Heart right ventricle (tissue), 16 donors: Measurements from ENCODE around the gene MPC1. TPM values are rescaled to one million over a fixed set of nuclear protein-coding genes. Genes with fewer than 3 reads are reported as not detected.

ENCODE experiments used
- ATAC-seq, 8 donors: fragments of 200-7000 bp; cut with Tn5 transposase; one replicate each; pipeline ENCODE4 v1.9.1; 2020; ENCODE audit warnings: mild to moderate bottlenecking in 8 of 8, moderate library complexity in 8 of 8, moderate number of reproducible peaks in 1 of 8
- DNase-seq, 2 donors: peaks; one replicate each; pipeline ENCODE4 v3.0.0-alpha.2; 2020
- H3K27ac ChIP-seq, 10 donors: fragments of 200-600 bp; sonication (generic) in 2 of 10; one replicate each; pipeline versions ENCODE4 v1.5.0 to v1.8.0; 2020 to 2022; ENCODE audit warnings: mild to moderate bottlenecking in 3 of 10
- H3K27me3 ChIP-seq, 7 donors: fragments of 200-600 bp; one replicate each; pipeline ENCODE4 v1.8.0; 2021 to 2022; ENCODE audit warnings: mild to moderate bottlenecking in 2 of 7
- H3K36me3 ChIP-seq, 9 donors: fragments of 200-600 bp; sonication (generic) in 1 of 9; one replicate each; pipeline versions ENCODE4 v1.5.0 to v1.8.0; 2020 to 2022; ENCODE audit warnings: mild to moderate bottlenecking in 2 of 9
- H3K4me1 ChIP-seq, 9 donors: fragments of 200-600 bp; sonication (generic) in 1 of 9; one replicate each; pipeline versions ENCODE4 v1.5.0 to v1.8.0; 2020 to 2022; ENCODE audit warnings: mild to moderate bottlenecking in 4 of 9
- H3K4me3 ChIP-seq, 10 donors: fragments of 200-600 bp; sonication (generic) in 2 of 10; one replicate each; pipeline versions ENCODE4 v1.5.0 to v1.8.0; 2020 to 2022; ENCODE audit warnings: mild to moderate bottlenecking in 7 of 10, moderate library complexity in 2 of 10
- H3K9me3 ChIP-seq, 11 donors: fragments of 200-600 bp in 10 of 11; sonication (generic) in 2 of 11; one replicate each; pipeline versions ENCODE4 v1.5.0 to v1.8.0; 2013 to 2022; ENCODE audit warnings: mild to moderate bottlenecking in 2 of 11, control low read depth in 1 of 11, moderate library complexity in 1 of 11
- WGBS, 2 donors: extraction: QIAGEN DNeasy Blood & Tissue Kit; methylation state at CpG; one replicate each; pipeline ENCODE4 v1.1.7; 2013; ENCODE audit warnings: inconsistent platforms in 1 of 2; 5-methylcytosine and 5-hydroxymethylcytosine counted together
- intact Hi-C, 10 donors: fragments of 100-400 bp; cut with DNase I; formaldehyde crosslinking; loops; one replicate each; pipeline versions ENCODE4 v1.11.1 to v1.14.2; 2022
- polyA plus RNA-seq, 2 donors: library from polyadenylated mRNA; stranded (reverse); fragments of 200-250 nt; gene quantifications; one replicate each; pipeline ENCODE4 v1.2.3, GENCODE V29; 2013
- total RNA-seq, 10 donors: library from RNA; stranded (reverse); fragmentation: NEBNext Ultra II Directional in 3 of 10; extraction: Animal tissue kit (Norgen Biotek cat#: 25700) in 3 of 10; gene quantifications; one replicate each; pipeline versions ENCODE4 v1.2.1 to v1.2.4, GENCODE V29; 2021 to 2023
- TF ChIP-seq, protein P1 (sequence below), 9 donors: fragments of 200-600 bp; sonication (generic) in 2 of 9; IDR thresholded peaks; one replicate each; pipeline versions ENCODE4 v1.5.0 to v1.8.0; 2021 to 2022; ENCODE audit warnings: antibody characterized with exemption in 9 of 9, mild to moderate bottlenecking in 5 of 9, moderate library complexity in 1 of 9
- donor health status: Arrhythmogenic right ventricular cardiomyopathy.
- donor health status: ischemic (EF 13 %, LVEDD 7.1; RV severe dilation, severe dysfunction).
- donor health status: healthy with polysubstance abuse.
- donor health status: DM: no; HTN: yes; CAD: no.
- donor health status: DM: no; HTN: no; CAD: no.
- donor health status: ischemic (EF 25% LVEDD 6.9; RV normal size, moderate dysfunction).
- donor health status: ischemic (EF 25% LVEDD 5.7; RV mildly dilated, moderate dysfunction).
- donor health status: healthy.
- donor health status: DM: yes; HTN: yes; CAD: no.
- donor health status: Ischemic cardiomyopathy.
- donor health status: ischemic (EF 35%, LVEDD 5.7; RV mildly dilated, moderate dysfunction).
- donor health status: nonischemic (EF 11% LVEDD 7.7; RV severe dilation, severe dysfunction).
- donor health status: DM: yes; HTN: yes; CAD: no.
- donor health status: PGD.
- donor health status: ischemic (EF 29% LVEDD 5.4; RV normal size, mild dysfunction).
- donor health status: nonischemic (EF 23%, LVEDD 6.1; RV moderate dilation, normal function).

The MPC1 gene
- total and polyA plus RNA-seq, 12 donors = 276 to 736 (median 555) TPM

DNA sequence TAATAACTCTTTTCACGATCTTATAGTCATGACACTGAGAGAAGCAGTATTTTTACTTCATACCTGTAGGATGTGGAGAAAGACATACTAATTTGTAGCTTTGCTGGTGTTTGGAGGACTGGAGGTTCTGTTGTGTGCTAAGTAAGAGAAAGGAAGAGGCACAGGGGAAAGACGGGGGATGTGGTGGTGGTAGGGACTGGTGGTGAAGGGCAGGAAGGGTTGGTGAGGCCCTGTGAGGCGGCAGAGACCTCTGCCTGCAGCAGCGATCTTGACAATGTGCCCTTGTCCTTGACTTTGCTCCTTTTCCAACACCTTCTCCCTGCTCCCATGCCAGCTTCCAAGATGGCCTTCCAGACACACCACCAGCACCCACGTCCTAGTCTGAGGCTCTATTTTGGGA lies 32.6 kb upstream of the MPC1 start:
- Histone ChIP-seq H3K27ac (peak overlapping the region in 1 of 10 donors; percentile 56), H3K36me3 (peaks cover 4 to 85% (median 27%) of the 10 kb centered on the region in 9 donors)
- intact Hi-C loops = no loop called here

GRCh38 chr6:166413491-166413951 lies 30.8 kb upstream of the MPC1 start:
- no peaks in the 10 kb centered on the region for H3K27me3 ChIP-seq
- intact Hi-C loops = loop anchor here in 1 of 10 donors (5.0 kb wide), 1 partner anchor 816 kb away; no protein-coding TSS in a partner anchor
- no peak for ATAC-seq
- 93 to 94% methylated on average over 17 of the region's 17 CpGs for WGBS, 2 donors
- TF ChIP-seq, protein P1, sequence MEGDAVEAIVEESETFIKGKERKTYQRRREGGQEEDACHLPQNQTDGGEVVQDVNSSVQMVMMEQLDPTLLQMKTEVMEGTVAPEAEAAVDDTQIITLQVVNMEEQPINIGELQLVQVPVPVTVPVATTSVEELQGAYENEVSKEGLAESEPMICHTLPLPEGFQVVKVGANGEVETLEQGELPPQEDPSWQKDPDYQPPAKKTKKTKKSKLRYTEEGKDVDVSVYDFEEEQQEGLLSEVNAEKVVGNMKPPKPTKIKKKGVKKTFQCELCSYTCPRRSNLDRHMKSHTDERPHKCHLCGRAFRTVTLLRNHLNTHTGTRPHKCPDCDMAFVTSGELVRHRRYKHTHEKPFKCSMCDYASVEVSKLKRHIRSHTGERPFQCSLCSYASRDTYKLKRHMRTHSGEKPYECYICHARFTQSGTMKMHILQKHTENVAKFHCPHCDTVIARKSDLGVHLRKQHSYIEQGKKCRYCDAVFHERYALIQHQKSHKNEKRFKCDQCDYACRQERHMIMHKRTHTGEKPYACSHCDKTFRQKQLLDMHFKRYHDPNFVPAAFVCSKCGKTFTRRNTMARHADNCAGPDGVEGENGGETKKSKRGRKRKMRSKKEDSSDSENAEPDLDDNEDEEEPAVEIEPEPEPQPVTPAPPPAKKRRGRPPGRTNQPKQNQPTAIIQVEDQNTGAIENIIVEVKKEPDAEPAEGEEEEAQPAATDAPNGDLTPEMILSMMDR (IDR thresholded peaks at IDR 0.05) = no peak
- no peaks in the 10 kb centered on the region for H3K4me1 ChIP-seq
- no peak for DNase-seq
- no peak overlapping the region for H3K4me3 ChIP-seq
- H3K27ac ChIP-seq = no peak overlapping the region
- H3K9me3 ChIP-seq = no peaks in the 10 kb centered on the region
- H3K36me3 ChIP-seq = peaks cover 3 to 78% (median 13%) of the 10 kb centered on the region in 9 donors

More for the DNA sequence above, 32.6 kb upstream of the MPC1 start:
- Histone ChIP-seq H3K27me3 (no peaks in the 10 kb centered on the region), H3K4me1 (peaks cover 0 to 8% (median 0%) of the 10 kb centered on the region in 9 donors), H3K4me3 (no peak overlapping the region), H3K9me3 (no peaks in the 10 kb centered on the region)
- TF ChIP-seq, protein P1 (IDR thresholded peaks at IDR 0.05) = no peak
- ATAC-seq (no peak), DNase-seq (no peak)
- WGBS, 2 donors = 84 to 85% methylated on average over 5 of the region's 5 CpGs

DNA sequence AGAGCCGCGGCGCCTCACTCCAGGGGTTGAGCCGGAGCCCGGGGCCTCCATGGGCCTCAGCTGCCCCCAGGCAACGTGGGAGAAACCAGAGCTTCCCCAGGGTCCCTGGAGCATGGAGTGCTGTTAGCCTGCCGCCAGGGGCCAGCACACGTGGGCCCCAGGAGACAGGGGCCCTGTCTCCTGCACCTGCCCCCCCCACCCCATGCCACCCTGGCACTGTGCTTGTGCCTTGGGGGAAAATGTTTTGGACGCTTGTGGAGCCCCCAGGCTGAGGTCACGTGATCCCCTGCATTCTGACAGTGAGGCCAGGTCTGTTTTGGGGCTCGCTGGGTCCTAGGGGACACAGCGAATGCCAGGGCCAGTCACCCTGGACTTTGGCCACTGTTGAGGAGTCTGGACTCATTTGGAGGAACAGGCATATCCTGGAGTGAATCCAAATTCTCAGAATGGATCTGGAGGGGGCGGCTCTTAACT lies 30.2 kb upstream of the MPC1 start:
- no peak for DNase-seq
- no peak for ATAC-seq
- TF ChIP-seq, protein P1 (IDR thresholded peaks at IDR 0.05) = no peak
- Histone ChIP-seq H3K36me3 (peaks cover 0 to 72% (median 13%) of the 10 kb centered on the region in 9 donors), H3K27me3 (no peaks in the 10 kb centered on the region), H3K27ac (no peak overlapping the region), H3K9me3 (no peaks in the 10 kb centered on the region), H3K4me1 (no peaks in the 10 kb centered on the region), H3K4me3 (no peak overlapping the region)
- WGBS, 2 donors = 94 to 95% methylated on average over 13 of the region's 13 CpGs
- intact Hi-C loops = loop anchor here in 1 of 10 donors (5.0 kb wide), 1 partner anchor 816 kb away; no protein-coding TSS in a partner anchor

- DNase-seq (no peak), ATAC-seq (peak in 1 of 8 donors; percentile 24)
- WGBS, 2 donors = 94 to 96% methylated on average over 47 to 49 of the region's 49 CpGs
- Histone ChIP-seq H3K4me3 (no peak overlapping the region), H3K27ac (peak overlapping the region in 1 of 10 donors; percentile 44), H3K27me3 (no peaks in the 10 kb centered on the region), H3K4me1 (no peaks in the 10 kb centered on the region), H3K9me3 (no peaks in the 10 kb centered on the region), H3K36me3 (peaks cover 0 to 66% (median 13%) of the 10 kb centered on the region in 9 donors)
- TF ChIP-seq, protein P1 (IDR thresholded peaks at IDR 0.05) = no peak
- intact Hi-C loops = loop anchor here in 1 of 10 donors (5.0 kb wide), 1 partner anchor 815 kb away; no protein-coding TSS in a partner anchor
Measured at GRCh38 chr6:166412156-166412910, 29.6 kb upstream of the MPC1 start.
